ENCODE data around the gene VPS45. TPM values are rescaled to one million over a fixed set of nuclear protein-coding genes. Genes with fewer than 3 reads are reported as not detected.
"Not testable (repeated sequence)": the region's sequence is repeated elsewhere in the genome, so short reads cannot be mapped to it uniquely, and the experiment has no call there.

The VPS45 gene
- polyA plus RNA-seq, 1 of the 3 experiments (the other 2 are of a cell fraction), result 31.5 TPM

GRCh38 chr1:150135400-150135799, 67.8 kb downstream of the VPS45 start:
- H3K4me1 ChIP-seq (ENCODE audit: control insufficient read depth in 1 of 2, insufficient read depth in 2 of 2, low read depth in 1 of 2, low read length in 1 of 2); DNase-seq; H3F3A ChIP-seq (replicated peaks; ENCODE audit: insufficient read depth); H3K4me2 ChIP-seq; H3K9ac ChIP-seq; H3K9me2 ChIP-seq; H3K79me2 ChIP-seq (ENCODE audit: insufficient read depth); H2AFZ ChIP-seq (ENCODE audit: low read depth); H3K4me3 ChIP-seq (ENCODE audit: low read depth in 2 of 2, low read length in 1 of 2); H3K9me3 ChIP-seq; H4K20me1 ChIP-seq (ENCODE audit: insufficient read depth); POLR2A ChIA-PET; H3K27me3 ChIP-seq (ENCODE audit: insufficient read depth): not testable (repeated sequence)
- CTCF ChIA-PET, result interaction anchor here (1.3 kb wide), 2 partner anchors 26 to 62 kb away, joined by 3 read pairs; no protein-coding TSS in a partner anchor
- Histone ChIP-seq H3K36me3 (replicated peaks in 1 of 2; ENCODE audit: control insufficient read depth in 1 of 2, insufficient read depth in 2 of 2, low read length in 1 of 2) (peaks cover 8 to 17% of the 10 kb centered on the region in 2 experiments), H3K27ac (ENCODE audit: low read depth in 2 of 2, low read length in 1 of 2) (peak overlapping the region in 1 of 2 experiments; percentile 28; a peak in 1 of 4 replicates)
- 69% methylated on average over 6 of the region's 6 CpGs for WGBS (ENCODE audit: low lambda C conversion rate)
- TF ChIP-seq USF1 (IDR thresholded peaks at IDR 0.05; ENCODE audit: borderline replicate concordance, low read depth) (peak; percentile 55; the same call in 1 of the 2 replicates), FOSL2 (IDR thresholded peaks at IDR 0.05; ENCODE audit: borderline replicate concordance, low read depth) (peak; percentile 43; the same call in 1 of the 2 replicates), JUND (IDR thresholded peaks at IDR 0.05) (peak; percentile 49), RXRA (IDR thresholded peaks at IDR 0.05; ENCODE audit: borderline replicate concordance, low read depth) (peak; percentile 90)

- no peaks in the 10 kb centered on the region for H3K27me3 ChIP-seq (ENCODE audit: insufficient read depth)
- H3K9me3 ChIP-seq, result no peaks in the 10 kb centered on the region
- DNase-seq, result no peak
- H3K4me2 ChIP-seq, result no peak overlapping the region
- ChIA-PET CTCF (no interaction called here), POLR2A (no interaction called here)
- no peak overlapping the region for H2AFZ ChIP-seq (ENCODE audit: low read depth)
- peaks cover 0 to 13% of the 10 kb centered on the region in 2 experiments; a peak in 2 of 4 replicates for H3K4me1 ChIP-seq (ENCODE audit: control insufficient read depth in 1 of 2, insufficient read depth in 2 of 2, low read depth in 1 of 2, low read length in 1 of 2)
- no peak for TF ChIP-seq RFX5 (IDR thresholded peaks at IDR 0.05; ENCODE audit: low read length)
- no peak overlapping the region for H3K27ac ChIP-seq (ENCODE audit: low read depth in 2 of 2, low read length in 1 of 2)
- H3K79me2 ChIP-seq (ENCODE audit: insufficient read depth), result no peaks in the 10 kb centered on the region
- H3K9ac ChIP-seq, result no peak overlapping the region
- peaks cover 15% of the 10 kb centered on the region for H3F3A ChIP-seq (replicated peaks; ENCODE audit: insufficient read depth)
- no peak overlapping the region for H3K4me3 ChIP-seq (ENCODE audit: low read depth in 2 of 2, low read length in 1 of 2)
- WGBS (ENCODE audit: low lambda C conversion rate), result 93% methylated on average over 5 of the region's 5 CpGs
- peaks cover 4 to 17% of the 10 kb centered on the region in 2 experiments for H3K36me3 ChIP-seq (replicated peaks in 1 of 2; ENCODE audit: control insufficient read depth in 1 of 2, insufficient read depth in 2 of 2, low read length in 1 of 2)
- H4K20me1 ChIP-seq (ENCODE audit: insufficient read depth), result no peaks in the 10 kb centered on the region
- no peaks in the 10 kb centered on the region for H3K9me2 ChIP-seq
These were observed 70.5 kb downstream of the VPS45 start for GRCh38 chr1:150138044-150138443.

- H3K36me3 ChIP-seq (replicated peaks in 1 of 2; ENCODE audit: control insufficient read depth in 1 of 2, insufficient read depth in 2 of 2, low read length in 1 of 2), result peaks cover 0 to 18% of the 10 kb centered on the region in 2 experiments
- H3F3A ChIP-seq (replicated peaks; ENCODE audit: insufficient read depth), result peaks cover 8% of the 10 kb centered on the region
- no peak overlapping the region for H2AFZ ChIP-seq (ENCODE audit: low read depth)
- no peak for DNase-seq
- CTCF ChIA-PET, result interaction anchor here (1.1 to 1.4 kb wide), 4 partner anchors 12 to 179 kb away, joined by 3 to 4 read pairs (median 4); no protein-coding TSS in a partner anchor
- POLR2A ChIA-PET, result no interaction called here
- no peaks in the 10 kb centered on the region for H4K20me1 ChIP-seq (ENCODE audit: insufficient read depth)
- TF ChIP-seq MXI1 (IDR thresholded peaks at IDR 0.05; ENCODE audit: low read depth, low read length) (no peak), NFIC (IDR thresholded peaks at IDR 0.05; ENCODE audit: borderline replicate concordance) (no peak), MEF2A (IDR thresholded peaks at IDR 0.05; ENCODE audit: borderline replicate concordance, low read depth) (no peak), EZH2phosphoT487 (IDR thresholded peaks at IDR 0.05; ENCODE audit: borderline replicate concordance, low read depth) (no peak), RXRA (IDR thresholded peaks at IDR 0.05; ENCODE audit: borderline replicate concordance, low read depth) (no peak), IRF3 (IDR thresholded peaks at IDR 0.05; ENCODE audit: low read depth, low read length) (no peak), EP300 (IDR thresholded peaks at IDR 0.05; ENCODE audit: borderline replicate concordance in 1 of 2, low read depth in 1 of 2, low read length in 1 of 2) (no peak), TEAD4 (IDR thresholded peaks at IDR 0.05; ENCODE audit: borderline replicate concordance, insufficient read depth) (no peak), ELF1 (IDR thresholded peaks at IDR 0.05) (no peak), RFX5 (IDR thresholded peaks at IDR 0.05; ENCODE audit: low read length) (no peak), NRF1 (IDR thresholded peaks at IDR 0.05; ENCODE audit: low read depth, low read length) (no peak), MAX (IDR thresholded peaks at IDR 0.05; ENCODE audit: low read depth) (no peak), RAD21 (IDR thresholded peaks at IDR 0.05; ENCODE audit: low read length) (no peak)
- TF ChIP-seq, protein P1, sequence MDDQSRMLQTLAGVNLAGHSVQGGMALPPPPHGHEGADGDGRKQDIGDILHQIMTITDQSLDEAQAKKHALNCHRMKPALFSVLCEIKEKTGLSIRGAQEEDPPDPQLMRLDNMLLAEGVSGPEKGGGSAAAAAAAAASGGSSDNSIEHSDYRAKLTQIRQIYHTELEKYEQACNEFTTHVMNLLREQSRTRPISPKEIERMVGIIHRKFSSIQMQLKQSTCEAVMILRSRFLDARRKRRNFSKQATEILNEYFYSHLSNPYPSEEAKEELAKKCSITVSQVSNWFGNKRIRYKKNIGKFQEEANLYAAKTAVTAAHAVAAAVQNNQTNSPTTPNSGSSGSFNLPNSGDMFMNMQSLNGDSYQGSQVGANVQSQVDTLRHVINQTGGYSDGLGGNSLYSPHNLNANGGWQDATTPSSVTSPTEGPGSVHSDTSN (IDR thresholded peaks at IDR 0.05), result no peak
- H3K79me2 ChIP-seq (ENCODE audit: insufficient read depth), result no peaks in the 10 kb centered on the region; the same call in 1 of the 2 replicates
- H3K27ac ChIP-seq (ENCODE audit: low read depth in 2 of 2, low read length in 1 of 2), result 0 out of 4 replicates have a peak overlapping the region, but pooled peaks of 1 of the 2 experiments have one; percentile 5
- H3K9me3 ChIP-seq, result no peaks in the 10 kb centered on the region
- H3K9ac ChIP-seq, result no peak overlapping the region
- no peak overlapping the region for H3K4me3 ChIP-seq (ENCODE audit: low read depth in 2 of 2, low read length in 1 of 2)
- H3K4me2 ChIP-seq, result no peak overlapping the region
- H3K4me1 ChIP-seq (ENCODE audit: control insufficient read depth in 1 of 2, insufficient read depth in 2 of 2, low read depth in 1 of 2, low read length in 1 of 2), result peaks cover 0 to 13% of the 10 kb centered on the region in 2 experiments; a peak in 2 of 4 replicates
- no peaks in the 10 kb centered on the region for H3K27me3 ChIP-seq (ENCODE audit: insufficient read depth)
- no peaks in the 10 kb centered on the region for H3K9me2 ChIP-seq
These were observed 73.9 kb downstream of the VPS45 start for GRCh38 chr1:150141452-150141851.
